Activated T-cell treated with anti-CD3 and anti-CD28 coated beads, Interleukin-2, amount 50 U/mL, for 4 hours (primary cell): ENCODE data around the gene MAGOH. TPM values are rescaled to one million over a fixed set of nuclear protein-coding genes. Genes with fewer than 3 reads are reported as not detected.
"Not testable (repeated sequence)": the region's sequence is repeated elsewhere in the genome, so short reads cannot be mapped to it uniquely, and the experiment has no call there.

ENCODE experiments used
- ATAC-seq, 2 donors: fragments of 200-7000 bp; cut with Tn5 transposase; one replicate each; pipeline ENCODE4 v1.10.0; 2021
- DNase-seq: peaks from one replicate; pipeline ENCODE4 v3.0.0-alpha.2; 2020
- H3K27me3 Mint-ChIP-seq: one replicate; pipeline ENCODE4 v1.8.0; 2021; ENCODE audit warnings: low read depth, mixed read lengths
- H3K36me3 Mint-ChIP-seq: one replicate; pipeline ENCODE4 v1.8.0; 2022; ENCODE audit warnings: mixed read lengths; ENCODE audit not compliant: insufficient read depth
- H3K4me1 Mint-ChIP-seq: one replicate; pipeline ENCODE4 v1.8.0; 2021; ENCODE audit warnings: low read depth, mixed read lengths
- H3K4me3 Mint-ChIP-seq: one replicate; pipeline ENCODE4 v1.8.0; 2021; ENCODE audit warnings: mild to moderate bottlenecking, moderate library complexity, mixed read lengths
- H3K9me3 Mint-ChIP-seq: one replicate; pipeline ENCODE4 v1.8.0; 2021; ENCODE audit warnings: mixed read lengths
- total RNA-seq, 3 donors: library from RNA; stranded (reverse); gene quantifications; one replicate each; pipeline ENCODE4 v1.2.1, GENCODE V29; 2021

The MAGOH gene
- total RNA-seq, 3 donors from 2014 or later: 147 to 157 (median 157) TPM

DNA sequence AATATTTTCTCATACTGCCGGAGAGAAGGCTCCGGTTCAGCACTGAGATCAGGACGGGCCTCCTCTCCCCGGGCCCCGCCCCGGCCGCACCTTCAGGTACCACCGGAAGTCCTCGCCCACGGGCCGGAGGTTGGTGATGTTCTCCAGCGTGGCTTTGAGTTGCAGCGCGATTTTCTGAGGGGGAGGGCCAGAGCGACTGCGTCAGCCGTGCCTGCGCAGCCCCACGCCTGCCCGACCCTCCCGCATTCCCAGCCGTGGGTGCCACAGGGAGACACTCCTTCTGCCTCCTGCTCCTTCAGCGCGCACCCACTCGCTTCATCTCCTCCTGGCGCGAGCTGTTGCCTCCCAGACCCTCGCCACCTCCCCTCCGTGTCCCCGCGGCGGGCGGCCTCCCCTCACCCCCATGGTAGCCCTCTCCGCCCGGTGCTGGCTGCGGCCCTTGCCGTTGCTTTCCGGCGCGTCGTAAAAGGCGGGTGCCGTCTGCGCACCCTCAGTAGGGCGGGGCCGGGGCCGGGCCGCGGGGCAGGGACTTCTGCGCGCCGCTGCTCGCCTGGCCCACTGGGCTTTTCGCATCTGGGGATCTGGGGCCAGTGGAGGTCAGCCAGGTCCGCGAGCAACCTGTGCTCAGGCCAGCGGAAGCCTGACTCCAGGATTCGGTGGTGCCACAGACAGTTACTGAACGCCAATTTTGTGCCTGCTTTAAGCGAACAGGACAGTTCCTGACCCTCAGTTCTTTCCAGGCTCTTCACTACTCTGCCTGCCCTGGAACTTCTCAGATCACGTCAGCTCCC is 18.0 kb downstream of the MAGOH start, which contains the start of gene CZIB:
Gene CZIB (minus strand): TSS at position 464 of the 791 bp plus-strand sequence. CDS start 59 bp downstream, at position 405.
- H3K36me3 Mint-ChIP-seq: peaks cover 17% of the 10 kb centered on the region

DNA sequence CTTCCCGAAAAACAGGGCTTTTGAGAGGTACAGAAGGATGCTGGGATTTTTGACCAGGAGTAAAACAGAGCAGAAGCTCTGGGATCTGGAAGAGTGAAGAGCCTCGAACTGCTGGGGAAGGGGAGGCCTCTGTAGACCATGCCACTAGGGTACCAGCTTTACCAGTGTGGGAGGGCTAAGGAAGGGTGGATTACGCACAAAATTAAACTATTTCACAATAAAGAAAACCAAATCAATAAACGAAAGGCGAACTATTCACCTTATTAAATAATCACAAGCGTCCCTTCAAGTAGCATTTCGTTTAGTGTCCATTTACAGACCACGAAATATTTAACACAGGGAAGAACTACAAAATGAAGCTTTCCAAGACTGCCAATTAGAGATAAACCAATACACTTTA is 18.6 kb downstream of the MAGOH start:
- H3K9me3 Mint-ChIP-seq: no peaks in the 10 kb centered on the region
- H3K27me3 Mint-ChIP-seq: no peaks in the 10 kb centered on the region
- H3K36me3 Mint-ChIP-seq: peaks cover 17% of the 10 kb centered on the region
- ATAC-seq (no peak), DNase-seq (no peak)
- H3K4me3 Mint-ChIP-seq: peak overlapping the region; percentile 88
- H3K4me1 Mint-ChIP-seq: peaks cover 22% of the 10 kb centered on the region

More for the DNA sequence above, 18.0 kb downstream of the MAGOH start, which contains the start of gene CZIB:
- peak within 1 kb of the TSS; percentile 88 for H3K4me3 Mint-ChIP-seq
- peaks cover 22% of the 10 kb centered on the region for H3K4me1 Mint-ChIP-seq
- no peaks in the 10 kb centered on the region for H3K9me3 Mint-ChIP-seq
- peak; percentile 94 to 95 for ATAC-seq
- no peaks in the 10 kb centered on the region for H3K27me3 Mint-ChIP-seq
- peak; percentile 89 for DNase-seq

- Mint-ChIP-seq H3K27me3 (no peaks in the 10 kb centered on the region), H3K9me3 (no peaks in the 10 kb centered on the region), H3K4me3 (no peak overlapping the region), H3K4me1 (peaks cover 22% of the 10 kb centered on the region), H3K36me3 (peaks cover 17% of the 10 kb centered on the region)
- no peak for DNase-seq
- ATAC-seq: no peak
These were observed 20.1 kb downstream of the MAGOH start for GRCh38 chr1:53218201-53218600.

GRCh38 chr1:53214376-53214940 is 23.9 kb downstream of the MAGOH start:
- peaks cover 29% of the 10 kb centered on the region for H3K36me3 Mint-ChIP-seq
- no peak overlapping the region for H3K4me3 Mint-ChIP-seq
- H3K27me3 Mint-ChIP-seq: no peaks in the 10 kb centered on the region

GRCh38 chr1:53210954-53211353 is 27.4 kb downstream of the MAGOH start:
- Mint-ChIP-seq H3K4me1 (no peaks in the 10 kb centered on the region), H3K27me3 (no peaks in the 10 kb centered on the region), H3K4me3 (no peak overlapping the region), H3K9me3 (peaks cover 7% of the 10 kb centered on the region), H3K36me3 (peaks cover 30% of the 10 kb centered on the region)
- DNase-seq (no peak), ATAC-seq (no peak)

More at GRCh38 chr1:53214376-53214940, 23.9 kb downstream of the MAGOH start:
- peaks cover 10% of the 10 kb centered on the region for H3K4me1 Mint-ChIP-seq
- ATAC-seq (no peak), DNase-seq (no peak)
- no peaks in the 10 kb centered on the region for H3K9me3 Mint-ChIP-seq

DNA sequence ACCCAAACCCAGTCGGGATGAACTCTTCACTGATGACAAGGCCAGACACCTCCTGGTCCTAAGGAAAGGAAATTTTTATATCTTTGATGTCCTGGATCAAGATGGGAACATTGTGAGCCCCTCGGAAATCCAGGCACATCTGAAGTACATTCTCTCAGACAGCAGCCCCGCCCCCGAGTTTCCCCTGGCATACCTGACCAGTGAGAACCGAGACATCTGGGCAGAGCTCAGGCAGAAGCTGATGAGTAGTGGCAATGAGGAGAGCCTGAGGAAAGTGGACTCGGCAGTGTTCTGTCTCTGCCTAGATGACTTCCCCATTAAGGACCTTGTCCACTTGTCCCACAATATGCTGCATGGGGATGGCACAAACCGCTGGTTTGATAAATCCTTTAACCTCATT is 28.0 kb downstream of the MAGOH start:
- DNase-seq (no peak), ATAC-seq (no peak)
- peaks cover 33% of the 10 kb centered on the region for H3K36me3 Mint-ChIP-seq
- no peaks in the 10 kb centered on the region for H3K4me1 Mint-ChIP-seq
- no peak overlapping the region for H3K4me3 Mint-ChIP-seq
- no peaks in the 10 kb centered on the region for H3K27me3 Mint-ChIP-seq
- H3K9me3 Mint-ChIP-seq: peaks cover 8% of the 10 kb centered on the region

- Mint-ChIP-seq H3K27me3 (no peaks in the 10 kb centered on the region), H3K4me1 (no peaks in the 10 kb centered on the region), H3K36me3 (peaks cover 58% of the 10 kb centered on the region), H3K9me3 (peaks cover 12% of the 10 kb centered on the region), H3K4me3 (no peak overlapping the region)
- ATAC-seq: no peak
- DNase-seq: no peak
These were observed 30.6 kb downstream of the MAGOH start for GRCh38 chr1:53207726-53208125.

- Mint-ChIP-seq H3K4me1 (no peaks in the 10 kb centered on the region), H3K27me3 (no peaks in the 10 kb centered on the region), H3K36me3 (peaks cover 59% of the 10 kb centered on the region), H3K4me3 (no peak overlapping the region), H3K9me3 (peaks cover 12% of the 10 kb centered on the region)
- DNase-seq: no peak
- no peak for ATAC-seq
These were observed 31.5 kb downstream of the MAGOH start for GRCh38 chr1:53206735-53207379.

- H3K27me3 Mint-ChIP-seq, H3K4me3 Mint-ChIP-seq, ATAC-seq, H3K4me1 Mint-ChIP-seq, DNase-seq: not testable (repeated sequence)
- H3K36me3 Mint-ChIP-seq: peaks cover 59% of the 10 kb centered on the region
- H3K9me3 Mint-ChIP-seq: peaks cover 12% of the 10 kb centered on the region
These were observed 32.1 kb downstream of the MAGOH start for GRCh38 chr1:53206083-53206685.

DNA sequence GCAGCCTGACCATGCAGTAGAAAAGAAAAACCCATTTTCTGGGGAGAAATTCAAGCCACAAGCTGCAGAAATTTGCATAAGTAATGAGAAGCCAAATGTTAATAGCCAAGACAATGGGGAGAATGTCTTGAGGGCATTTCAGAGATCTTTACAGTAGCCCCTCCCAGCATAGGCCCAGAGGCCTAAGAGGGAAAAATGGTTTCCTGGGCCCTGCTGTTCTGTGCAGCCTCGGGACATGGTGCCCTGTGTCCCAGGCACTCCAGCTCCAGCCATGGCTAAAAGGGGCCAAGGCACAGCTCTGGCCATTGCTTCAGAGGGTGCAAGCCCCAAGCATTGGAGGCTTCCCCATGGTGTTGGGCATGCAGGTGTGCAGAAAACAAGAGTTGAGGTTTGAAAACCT is 32.8 kb downstream of the MAGOH start:
- not testable (repeated sequence) for DNase-seq, H3K4me3 Mint-ChIP-seq, ATAC-seq, H3K4me1 Mint-ChIP-seq, H3K27me3 Mint-ChIP-seq
- Mint-ChIP-seq H3K36me3 (peaks cover 62% of the 10 kb centered on the region), H3K9me3 (peaks cover 12% of the 10 kb centered on the region)

GRCh38 chr1:53203466-53203865 is 34.9 kb downstream of the MAGOH start:
- no peaks in the 10 kb centered on the region for H3K27me3 Mint-ChIP-seq
- DNase-seq (no peak), ATAC-seq (no peak)
- peaks cover 57% of the 10 kb centered on the region for H3K36me3 Mint-ChIP-seq
- no peak overlapping the region for H3K4me3 Mint-ChIP-seq
- peaks cover 6% of the 10 kb centered on the region for H3K4me1 Mint-ChIP-seq
- H3K9me3 Mint-ChIP-seq: peaks cover 12% of the 10 kb centered on the region

GRCh38 chr1:53198241-53198651 is 40.1 kb downstream of the MAGOH start:
- Mint-ChIP-seq H3K4me3 (peak overlapping the region; percentile 95), H3K36me3 (peaks cover 19% of the 10 kb centered on the region), H3K4me1 (peaks cover 24% of the 10 kb centered on the region), H3K9me3 (no peaks in the 10 kb centered on the region), H3K27me3 (no peaks in the 10 kb centered on the region)
- ATAC-seq: no peak
- DNase-seq: no peak

DNA sequence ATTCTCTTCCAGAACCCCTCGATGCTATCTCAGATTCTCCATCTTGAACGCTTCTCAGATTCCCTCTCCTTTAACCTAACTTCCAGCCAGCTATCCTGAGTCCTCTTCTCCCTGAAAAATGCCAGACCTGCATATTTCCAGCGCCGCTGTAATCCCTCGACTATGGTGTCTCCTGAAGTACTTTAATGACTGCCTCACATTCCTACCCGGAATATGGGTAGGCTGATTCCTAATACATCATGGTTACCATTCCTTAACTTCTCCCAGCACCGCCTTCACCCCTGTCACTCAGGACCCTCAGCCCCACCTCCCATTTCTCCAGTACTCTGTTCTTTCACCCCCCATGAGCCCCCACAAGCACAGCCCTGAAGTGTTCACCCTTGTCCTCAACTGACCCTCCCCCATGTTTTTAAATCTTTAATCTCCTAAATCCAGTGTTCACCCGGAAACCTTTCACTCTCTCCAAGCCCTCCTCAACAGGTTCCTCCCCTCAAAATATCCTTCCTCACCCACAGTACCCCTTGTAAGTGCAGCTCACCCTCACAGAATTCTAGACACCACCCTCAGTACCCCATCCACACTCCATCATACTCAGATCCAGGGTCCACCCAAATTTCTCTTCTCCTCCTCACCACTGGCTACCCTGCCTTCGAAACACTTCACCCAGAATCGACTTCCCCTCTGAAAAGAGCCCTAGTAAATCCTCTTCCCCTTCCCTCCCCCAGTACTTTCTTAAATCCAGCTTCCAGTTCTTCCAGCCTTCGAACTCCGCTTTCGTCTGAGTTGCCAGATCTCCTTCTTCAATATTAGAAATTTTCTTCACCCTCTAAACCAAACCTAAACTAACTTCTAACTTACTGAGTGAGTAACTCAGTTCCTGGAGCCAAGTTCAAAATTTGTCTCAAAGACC is 40.8 kb downstream of the MAGOH start:
- H3K36me3 Mint-ChIP-seq: peaks cover 12% of the 10 kb centered on the region
- H3K9me3 Mint-ChIP-seq: no peaks in the 10 kb centered on the region
- H3K4me3 Mint-ChIP-seq: peak overlapping the region; percentile 95
- DNase-seq: no peak
- H3K4me1 Mint-ChIP-seq: peaks cover 24% of the 10 kb centered on the region
- H3K27me3 Mint-ChIP-seq: no peaks in the 10 kb centered on the region
- ATAC-seq: no peak
